Occipital lobe (tissue), 2 donors: ENCODE results near the gene PARD3B. TPM values are rescaled to one million over a fixed set of nuclear protein-coding genes. Genes with fewer than 3 reads are reported as not detected.
"Not testable (repeated sequence)": the region's sequence is repeated elsewhere in the genome, so short reads cannot be mapped to it uniquely, and the experiment has no call there.

ENCODE experiments used
- DNase-seq: peaks from one replicate; lab custom pipeline; 2025; lab: John Stamatoyannopoulos, UW
- total RNA-seq: library from RNA; depleted of rRNA; stranded (reverse); fragments of >200 nt; gene quantifications from one replicate; pipeline ENCODE4 v1.2.3, GENCODE V29; 2014

PARD3B gene
- total RNA-seq, 1 donor from 2014 or later = 5.6 TPM

GRCh38 chr2:205456682-205457081 is 911.4 kb downstream of the PARD3B start:
- no peak for DNase-seq

DNA sequence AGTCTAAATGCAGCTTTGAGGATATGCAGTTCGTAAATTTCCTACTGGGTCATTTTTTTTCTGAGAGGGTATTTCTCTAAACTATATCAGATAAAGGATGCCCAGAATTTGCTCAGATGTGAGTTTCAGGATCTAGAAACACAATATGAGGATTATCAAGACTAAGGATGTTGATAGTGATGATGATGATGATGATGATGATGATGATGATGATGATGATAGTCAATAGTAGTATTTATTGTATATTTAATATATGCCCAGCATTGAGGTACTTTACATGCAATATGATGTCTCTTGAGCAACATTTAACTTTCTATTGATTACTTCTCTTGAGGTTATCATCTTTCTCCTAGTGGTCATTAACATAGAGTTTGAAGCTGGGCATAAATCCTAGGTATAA is 914.9 kb downstream of the PARD3B start:
- DNase-seq = no peak

DNA sequence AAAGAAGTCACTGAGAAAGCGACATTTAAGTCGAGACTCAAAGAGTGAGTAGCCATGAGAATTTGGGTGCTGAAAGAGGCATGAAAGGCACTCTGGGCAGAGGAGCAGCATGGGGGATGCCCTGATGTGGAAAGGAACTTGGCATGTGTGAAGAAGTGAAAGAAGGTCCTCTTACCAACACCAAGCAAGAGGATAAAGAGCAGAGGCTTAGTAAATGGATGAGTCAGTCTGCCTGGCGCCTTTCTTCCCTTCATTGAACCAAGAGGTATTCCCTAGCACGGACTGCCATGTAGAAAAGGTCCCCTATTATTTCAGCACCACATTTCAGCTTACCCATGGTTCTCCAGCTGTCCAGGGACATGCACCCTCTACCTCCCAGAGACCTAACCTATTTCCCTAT is 915.9 kb downstream of the PARD3B start:
- no peak for DNase-seq

DNA sequence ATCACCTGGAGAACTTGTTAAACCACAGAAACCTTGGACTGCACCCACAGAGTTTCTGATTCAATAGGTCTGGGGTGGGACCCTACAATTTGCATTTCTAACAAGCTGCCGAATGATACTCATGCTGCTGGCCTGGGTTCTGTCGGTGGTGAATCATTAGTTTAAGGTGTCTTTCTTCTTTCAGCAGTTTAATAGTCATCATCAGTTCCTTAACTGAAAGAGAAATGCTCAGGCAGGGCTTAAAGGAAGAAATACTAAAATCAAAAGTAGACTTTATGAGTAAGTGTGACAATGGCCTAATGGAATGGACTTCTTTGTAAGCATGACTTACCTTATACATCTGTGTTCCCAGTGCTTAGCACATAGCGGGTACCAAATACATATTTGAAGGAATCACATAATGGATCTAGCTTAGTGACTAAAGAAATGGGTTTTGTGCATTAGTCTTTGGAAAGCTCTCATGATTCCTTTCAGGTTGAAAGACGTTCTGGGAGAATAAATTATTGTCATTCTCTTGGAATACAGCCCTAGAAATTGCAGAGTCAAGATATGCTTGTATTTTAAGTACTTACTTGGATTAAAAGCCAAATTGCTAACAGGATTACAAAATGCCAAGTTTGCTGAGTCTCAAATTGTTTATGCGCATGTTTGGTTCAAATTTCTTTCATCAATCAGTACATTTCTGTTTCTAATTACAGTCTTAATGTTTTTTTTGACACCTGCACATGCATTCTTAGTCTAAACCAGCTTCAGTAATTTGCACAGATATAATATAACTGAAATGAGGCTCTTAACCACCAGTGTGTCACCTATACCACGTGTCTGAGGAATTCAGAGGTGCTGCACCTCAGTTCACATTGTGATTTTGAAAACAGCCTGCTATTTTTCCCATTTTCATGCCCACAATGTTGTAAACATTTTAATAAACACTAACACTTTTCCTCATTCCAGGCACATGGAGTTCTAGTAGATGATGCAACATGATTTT is 916.7 kb downstream of the PARD3B start:
- no peak for DNase-seq

DNA sequence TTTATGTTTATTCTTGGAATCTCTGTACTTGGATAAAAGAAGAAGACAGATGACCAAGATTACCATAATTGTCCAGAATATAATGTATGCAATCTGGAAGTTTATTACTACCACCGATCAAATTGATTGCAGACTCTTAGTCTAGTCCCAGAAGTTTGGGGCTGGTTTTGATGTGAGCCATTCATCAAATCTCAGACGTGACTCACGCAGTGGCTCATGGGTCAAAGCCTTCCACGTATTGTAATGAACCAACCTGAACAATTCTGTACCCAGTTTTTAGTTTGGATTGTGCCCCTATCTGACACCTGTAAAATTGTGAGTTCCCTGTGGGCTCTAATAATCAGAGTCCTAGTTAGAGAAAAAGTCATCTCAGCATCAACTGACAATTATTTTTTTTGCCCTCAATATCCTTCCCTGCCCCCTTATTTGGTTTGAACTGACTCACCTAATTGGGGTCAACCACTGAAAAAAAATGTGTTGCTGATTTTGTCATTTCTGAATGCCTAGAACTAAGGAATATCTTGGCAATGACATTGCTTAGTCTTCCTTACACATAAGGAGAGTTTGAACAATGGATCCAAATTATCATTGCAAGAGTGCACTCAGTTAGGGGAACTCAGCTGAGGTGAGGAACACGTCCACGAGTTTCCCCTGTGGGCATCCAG is 917.5 kb downstream of the PARD3B start:
- DNase-seq = no peak

GRCh38 chr2:205463466-205464025 is 918.3 kb downstream of the PARD3B start:
- DNase-seq = no peak

- no peak for DNase-seq
Measured at GRCh38 chr2:205464681-205465080, 919.4 kb downstream of the PARD3B start.

GRCh38 chr2:205465791-205466190 is 920.5 kb downstream of the PARD3B start:
- DNase-seq = no peak

- DNase-seq = no peak
Measured at GRCh38 chr2:205471776-205472175, 926.5 kb downstream of the PARD3B start.

DNA sequence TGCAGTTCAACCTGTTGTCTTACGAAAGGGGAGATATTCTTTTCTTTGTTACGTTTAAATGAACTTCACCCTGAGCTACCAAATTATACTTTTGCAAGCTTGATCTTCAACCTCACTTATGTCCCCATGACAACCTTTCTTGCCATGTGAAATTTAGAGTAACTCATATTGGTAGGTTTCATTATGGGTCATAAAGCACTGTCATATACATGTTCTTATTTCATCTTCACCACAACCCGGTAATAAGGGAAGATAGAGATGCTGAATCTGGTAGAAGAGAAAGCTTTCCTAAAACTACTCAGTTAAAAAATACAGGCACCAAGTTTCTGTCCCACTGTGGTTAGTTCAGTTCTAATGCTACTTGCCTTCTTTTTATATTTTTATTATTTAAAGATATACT is 928.5 kb downstream of the PARD3B start:
- no peak for DNase-seq

GRCh38 chr2:205474741-205475415 is 929.6 kb downstream of the PARD3B start:
- DNase-seq = no peak

DNA sequence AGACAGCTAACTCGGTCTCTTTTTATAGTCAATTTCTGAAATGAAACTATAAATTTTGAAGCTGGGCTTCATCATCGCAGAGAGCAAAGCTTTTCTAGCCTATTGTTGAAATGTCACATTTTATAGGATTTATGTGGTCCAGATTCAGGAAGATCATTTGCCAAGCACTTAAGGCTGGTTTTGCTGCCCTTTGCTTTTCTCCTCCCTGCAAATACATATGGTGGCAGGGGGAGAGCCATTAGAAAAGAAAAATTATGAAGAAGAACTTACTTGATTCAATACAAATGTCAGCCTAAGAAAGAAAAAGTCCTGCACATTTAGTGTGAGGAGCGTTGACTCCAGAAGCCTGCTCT is 930.1 kb downstream of the PARD3B start:
- no peak for DNase-seq

- no peak for DNase-seq
Measured at GRCh38 chr2:205477016-205477705, 931.9 kb downstream of the PARD3B start.

DNA sequence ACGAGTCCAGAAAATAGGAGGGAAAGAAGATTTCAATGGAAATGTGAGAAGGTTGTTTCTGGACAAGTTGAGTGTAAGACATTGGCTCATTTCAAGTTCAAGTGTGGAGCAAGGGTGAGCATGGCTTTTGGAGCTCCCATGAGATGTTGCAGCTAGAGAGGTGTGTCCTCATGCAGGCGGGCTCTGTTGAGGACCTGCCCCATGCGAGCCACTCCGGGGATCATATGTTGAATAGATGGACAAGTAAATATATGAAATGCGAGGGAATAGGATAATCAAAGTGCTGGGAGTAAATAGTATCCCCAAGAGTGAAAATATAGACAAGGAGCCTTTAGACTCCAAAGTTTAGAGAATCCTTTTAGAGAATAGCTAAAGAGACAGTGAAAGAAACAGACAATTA is 936.6 kb downstream of the PARD3B start:
- DNase-seq = no peak

DNA sequence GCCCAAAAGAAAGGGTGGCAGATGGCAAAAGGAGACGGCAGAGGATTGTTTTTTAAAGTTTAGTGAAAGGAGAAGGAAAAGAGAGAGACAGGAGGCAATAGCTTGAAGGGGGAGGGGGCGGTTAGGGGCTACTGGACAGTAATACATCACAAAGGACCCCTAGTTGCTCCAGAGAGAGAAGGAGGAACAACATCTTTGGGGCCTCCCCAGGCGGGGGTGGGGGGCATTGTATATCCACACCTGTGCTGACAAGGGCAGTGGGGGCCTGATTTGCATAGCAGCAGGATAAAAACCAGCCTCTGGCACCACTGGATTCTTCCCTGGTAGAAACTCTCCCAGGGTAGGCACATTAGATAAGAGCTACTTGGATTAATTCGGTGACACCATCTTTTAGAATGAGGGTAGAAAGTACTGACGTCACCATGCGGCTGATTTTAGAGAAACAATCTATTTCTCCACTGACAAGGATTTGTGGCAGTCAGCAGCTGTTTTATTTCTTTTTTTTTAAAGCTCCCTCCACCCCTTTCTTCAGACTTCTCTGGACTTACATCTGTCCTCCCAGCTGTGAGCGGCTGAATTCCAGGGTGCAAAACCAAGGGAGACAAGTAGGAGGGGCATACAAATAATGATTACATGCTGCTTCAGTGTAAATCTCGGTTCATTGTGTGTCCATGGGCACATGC is 937.3 kb downstream of the PARD3B start:
- no peak for DNase-seq

DNA sequence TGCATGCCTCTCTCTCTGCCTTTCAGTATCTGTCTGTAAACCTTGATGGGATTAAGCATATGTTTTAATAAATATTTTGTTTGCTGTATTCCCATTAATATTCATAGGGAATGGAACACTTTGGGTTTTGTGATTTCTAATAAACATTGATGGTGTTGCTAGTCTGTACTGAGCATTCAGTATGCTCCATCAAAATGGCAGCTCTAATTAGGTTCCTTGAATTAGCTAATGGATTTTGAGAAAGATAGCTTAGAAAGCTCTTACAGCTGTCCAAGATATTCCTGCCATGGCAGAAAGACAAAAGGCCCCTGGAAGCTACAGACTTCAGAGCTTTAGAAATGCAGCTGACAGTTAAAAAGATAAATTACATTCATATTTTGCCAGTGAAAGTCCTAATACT is 937.8 kb downstream of the PARD3B start:
- no peak for DNase-seq

DNA sequence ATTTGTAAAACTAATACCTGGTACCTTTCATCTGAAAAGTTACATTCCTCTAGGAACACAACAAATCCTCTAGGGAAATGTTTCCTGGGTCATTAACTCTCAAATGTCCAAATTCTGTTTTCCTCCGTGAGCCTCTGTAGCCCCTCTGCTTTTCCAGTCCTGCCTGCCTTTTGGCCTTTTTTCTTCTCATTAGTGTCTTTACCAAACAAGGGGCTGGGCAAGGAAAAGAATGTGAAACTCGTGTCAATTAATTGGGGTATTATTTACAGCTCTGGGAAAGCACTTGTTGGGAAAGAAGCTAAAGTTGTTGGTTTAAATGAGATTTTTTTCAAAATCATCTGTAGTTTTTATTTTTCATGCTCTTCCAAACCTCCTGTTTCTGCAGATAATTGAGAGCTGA is 938.9 kb downstream of the PARD3B start:
- no peak for DNase-seq

DNA sequence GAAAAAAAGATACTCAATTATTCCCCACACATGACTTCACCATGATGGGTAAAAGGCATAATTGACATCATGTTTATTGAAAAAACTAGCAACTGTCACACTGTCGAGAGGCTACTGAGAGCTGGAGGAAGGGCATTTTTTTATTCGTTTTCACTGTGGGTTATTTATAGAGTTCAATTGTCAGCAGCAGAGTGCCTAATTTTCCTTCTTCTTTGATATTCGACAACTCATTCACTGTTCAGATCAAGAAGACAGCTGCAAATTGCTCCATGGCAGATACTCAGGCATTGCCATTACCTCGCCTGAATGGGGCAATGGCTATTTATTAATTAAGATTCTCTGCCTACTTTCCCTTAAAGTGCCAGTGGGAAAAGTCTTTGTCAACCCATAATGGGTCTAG is 939.5 kb downstream of the PARD3B start:
- DNase-seq = no peak

DNA sequence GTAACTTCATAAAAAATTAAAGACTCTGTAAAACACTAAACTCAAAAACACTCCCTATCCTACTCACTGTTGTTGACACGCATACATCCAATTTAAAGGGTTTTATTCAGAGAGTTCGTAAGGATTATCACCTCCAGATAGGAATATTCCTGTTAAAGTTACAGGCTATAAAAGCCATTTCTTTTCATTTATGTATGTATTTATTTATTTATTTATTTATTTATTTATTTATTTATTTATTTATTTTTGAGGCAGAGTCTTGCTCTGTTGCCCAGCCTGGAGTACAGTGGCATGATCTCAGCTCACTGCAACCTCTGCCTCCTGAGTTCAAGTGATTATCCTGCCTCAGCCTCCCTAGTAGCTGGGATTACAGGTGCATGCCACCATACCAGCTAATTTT is 948.3 kb downstream of the PARD3B start:
- DNase-seq = not testable (repeated sequence)

DNA sequence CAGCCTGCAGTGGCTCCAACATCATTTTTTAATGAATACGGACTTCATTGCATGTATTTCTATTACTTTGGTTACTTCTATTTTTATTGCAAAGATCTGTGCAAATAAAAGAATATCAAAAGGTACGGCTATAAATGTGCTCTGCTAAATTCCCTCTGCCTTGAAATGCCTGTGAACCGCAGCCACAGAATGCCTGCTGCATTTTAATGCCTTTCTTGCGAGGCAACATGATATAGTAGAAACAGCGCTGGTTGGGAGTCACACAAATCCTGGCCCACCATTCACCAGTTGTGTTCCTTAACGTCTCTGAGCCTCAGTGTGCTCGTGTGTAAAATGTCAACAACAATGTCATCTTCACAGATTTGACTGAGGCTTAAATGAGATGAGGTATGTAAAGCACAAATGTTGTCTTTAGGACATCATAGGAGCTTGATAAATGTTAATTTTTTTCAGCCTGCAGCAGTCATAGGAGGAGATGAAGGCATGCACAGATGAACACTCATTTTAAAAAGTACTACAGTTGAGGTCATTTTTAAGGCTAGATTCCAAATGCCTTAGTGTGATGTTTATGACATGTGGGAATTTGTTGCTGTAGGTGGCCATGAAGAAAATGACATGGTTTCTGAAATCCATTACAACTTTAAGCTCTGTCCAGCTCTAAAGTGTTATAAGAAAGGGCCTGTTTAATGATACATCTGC is 949.4 kb downstream of the PARD3B start:
- DNase-seq = no peak
